ENCODE measurements around the gene CEP85L.

CEP85L gene

GRCh38 chr6:118535176-118535844, 116.1 kb downstream of the CEP85L start:
- DNase-seq: no peak

- no peak for DNase-seq
These were observed 120.4 kb downstream of the CEP85L start for GRCh38 chr6:118530942-118531341.

DNA sequence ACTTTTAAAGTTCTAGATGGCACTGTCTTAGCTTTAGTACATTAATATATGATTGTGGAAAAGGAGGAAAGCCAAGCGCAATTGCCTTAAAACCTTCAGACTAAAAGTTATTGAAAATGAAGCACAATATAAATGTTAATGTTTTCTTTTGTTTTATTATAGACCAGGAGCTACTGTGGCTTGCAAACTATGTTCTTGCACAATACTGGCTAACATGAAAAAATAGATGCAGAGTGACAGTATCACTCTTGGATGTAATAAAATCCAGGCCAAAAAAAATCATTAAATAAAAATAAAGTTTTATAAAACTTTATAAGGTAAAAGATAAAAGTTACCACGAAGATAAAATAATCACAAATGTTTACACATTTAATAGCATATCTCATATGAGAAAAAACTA, 121.6 kb downstream of the CEP85L start:
- no peak for DNase-seq

- no peak for DNase-seq
These were observed 123.3 kb downstream of the CEP85L start for GRCh38 chr6:118528129-118528528.

DNA sequence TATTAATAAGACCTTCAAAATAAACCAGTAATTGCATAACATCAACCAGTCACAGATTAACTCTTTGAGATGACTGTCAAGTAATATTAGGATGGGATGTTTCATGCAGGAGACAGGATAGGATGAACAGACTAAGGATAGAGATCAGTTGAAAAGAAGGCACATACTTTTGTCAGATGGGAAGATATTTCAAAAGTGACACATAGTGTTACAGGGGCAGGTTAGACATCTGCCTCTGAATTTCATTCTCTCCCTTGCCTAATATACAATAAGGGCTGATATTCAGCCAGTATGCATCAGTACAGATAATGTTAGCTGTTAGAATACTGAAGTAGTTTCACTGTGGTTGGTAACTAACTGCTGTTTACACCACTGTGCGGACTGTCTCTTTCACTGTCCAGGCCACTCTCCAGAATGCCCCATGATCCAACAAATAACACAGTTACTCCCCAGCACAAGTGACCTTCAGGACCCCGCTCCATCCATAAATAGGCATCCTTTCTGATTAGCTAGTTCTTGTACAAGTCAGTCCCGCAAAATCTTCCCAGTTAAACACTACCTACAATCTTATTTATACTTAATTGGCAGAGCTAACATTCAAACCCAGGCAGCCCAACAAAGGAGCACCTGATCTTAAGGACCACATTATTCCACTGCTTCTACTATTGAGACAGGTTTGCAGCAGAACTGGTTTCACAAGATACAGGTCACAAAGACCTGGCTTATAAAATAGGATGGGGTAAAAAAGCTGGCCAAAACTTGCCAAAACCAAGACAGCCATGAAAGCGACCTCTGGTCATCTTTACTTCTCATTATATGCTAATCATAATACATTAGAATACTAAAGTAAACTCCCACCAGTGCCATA, 125.2 kb downstream of the CEP85L start:
- no peak for DNase-seq

- DNase-seq: no peak
These were observed 126.7 kb downstream of the CEP85L start for GRCh38 chr6:118524686-118525085.

DNA sequence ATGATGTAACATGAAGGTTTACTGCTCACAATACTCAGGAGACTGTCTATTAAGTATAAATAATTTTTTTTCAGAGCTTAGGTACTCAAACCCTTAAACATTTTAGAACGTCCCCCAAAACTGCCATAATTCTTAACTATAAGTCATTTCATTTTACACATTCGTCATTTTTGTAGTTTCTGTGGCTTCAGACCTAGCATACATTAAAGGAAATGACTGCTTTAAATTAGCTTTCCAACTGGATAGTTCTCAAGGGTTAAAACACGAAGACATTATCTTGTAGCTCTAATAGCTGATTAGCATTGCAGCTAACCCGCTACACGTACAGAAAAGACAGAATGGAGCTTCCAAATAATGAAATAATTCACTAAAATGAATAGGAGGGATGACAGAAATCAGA, 128.2 kb downstream of the CEP85L start:
- DNase-seq: no peak

DNA sequence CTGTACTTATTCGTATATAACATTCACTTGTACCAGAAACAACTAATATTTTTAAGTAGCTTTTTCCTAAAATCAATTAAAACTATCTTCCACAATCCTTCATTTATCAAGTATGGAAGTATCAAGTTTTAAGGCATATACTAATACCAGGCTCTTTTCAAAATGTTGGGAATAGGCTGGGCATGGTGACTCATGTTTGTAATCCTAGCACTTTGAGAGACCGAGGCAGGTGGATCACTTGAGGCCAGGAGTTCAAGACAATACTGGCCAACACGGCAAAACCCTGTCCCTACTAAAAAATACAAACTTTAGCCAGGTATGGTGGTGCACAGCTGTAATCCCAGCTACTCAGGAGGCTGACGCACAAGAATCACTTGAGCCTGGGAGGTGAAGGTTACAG, 129.0 kb downstream of the CEP85L start:
- DNase-seq: no peak

- no peak for DNase-seq
These were observed 136.7 kb downstream of the CEP85L start for GRCh38 chr6:118514689-118515088.

DNA sequence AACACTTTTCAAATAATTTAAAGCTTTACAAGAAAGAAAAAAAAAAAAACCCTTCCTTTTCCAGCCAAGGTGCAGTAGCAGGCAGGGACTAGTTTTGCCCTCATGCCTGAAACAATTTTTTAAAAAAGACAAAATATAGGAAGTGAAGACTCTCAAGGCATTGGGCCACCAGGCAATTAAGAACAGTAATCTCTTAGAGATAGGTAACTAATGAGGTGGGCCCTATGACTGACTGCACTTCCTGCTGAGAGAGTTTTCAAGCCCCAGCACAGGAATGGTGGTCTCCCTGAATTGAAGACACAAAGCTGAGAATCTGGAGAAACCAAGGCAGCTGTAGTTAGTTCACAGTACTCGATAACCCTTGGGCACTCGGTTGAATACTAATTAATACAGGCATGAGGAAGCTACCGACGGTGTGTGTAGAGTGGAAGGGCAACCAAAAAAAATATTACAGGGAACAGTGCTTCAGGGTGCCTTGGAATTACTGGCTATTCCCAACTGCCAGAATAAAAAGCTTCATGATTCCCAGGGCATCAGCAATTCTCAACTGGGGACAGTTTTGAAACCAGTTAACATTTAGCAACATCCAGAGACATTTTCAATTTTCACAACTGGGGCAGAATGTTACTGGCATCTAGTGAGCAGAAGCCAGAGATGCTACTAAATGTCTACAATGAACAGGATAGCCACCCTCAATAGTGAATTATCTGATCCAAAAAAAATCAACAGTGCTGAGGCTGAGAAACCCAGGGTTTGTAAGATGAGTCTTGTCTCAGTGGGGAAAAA, 139.3 kb downstream of the CEP85L start:
- DNase-seq: no peak

GRCh38 chr6:118509009-118509617, 142.3 kb downstream of the CEP85L start:
- no peak for DNase-seq

DNA sequence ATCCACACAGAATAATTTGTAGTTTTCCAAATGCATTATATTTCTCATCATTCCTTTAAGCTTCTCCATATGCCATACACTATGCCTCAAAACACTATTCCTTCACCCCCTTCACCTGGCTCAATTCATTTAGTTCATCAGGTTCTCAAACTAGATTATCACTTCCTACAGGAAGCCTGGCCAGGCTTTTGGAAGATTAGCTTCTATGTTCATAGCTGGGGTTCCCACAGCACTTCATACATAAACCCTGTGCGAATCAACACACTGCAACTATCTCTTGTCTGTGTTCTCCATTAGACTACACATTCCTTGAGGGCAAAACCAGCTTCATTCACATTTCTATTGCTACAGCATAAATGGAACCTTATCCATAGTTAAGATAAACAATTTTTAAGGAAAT, 143.8 kb downstream of the CEP85L start:
- DNase-seq: no peak

GRCh38 chr6:118506071-118506638, 145.2 kb downstream of the CEP85L start:
- DNase-seq: no peak

DNA sequence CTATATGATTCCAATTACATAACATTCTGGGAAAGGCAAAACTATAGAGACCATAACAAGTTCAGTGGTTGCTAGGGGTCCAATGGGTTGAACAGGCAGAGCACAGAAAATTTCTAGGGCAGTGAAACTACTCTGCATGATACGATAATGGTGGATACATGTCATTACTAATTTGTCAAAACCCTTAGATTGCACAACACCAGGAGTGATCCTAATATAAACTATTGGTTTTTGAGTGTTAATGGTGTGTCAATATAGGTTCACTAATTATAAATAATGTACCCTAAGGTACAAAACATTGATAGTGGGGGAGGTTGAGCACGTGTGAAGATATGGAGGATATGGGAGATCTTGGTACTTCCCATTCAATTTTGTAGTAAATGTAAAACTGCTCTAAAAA, 145.7 kb downstream of the CEP85L start:
- DNase-seq: no peak

DNA sequence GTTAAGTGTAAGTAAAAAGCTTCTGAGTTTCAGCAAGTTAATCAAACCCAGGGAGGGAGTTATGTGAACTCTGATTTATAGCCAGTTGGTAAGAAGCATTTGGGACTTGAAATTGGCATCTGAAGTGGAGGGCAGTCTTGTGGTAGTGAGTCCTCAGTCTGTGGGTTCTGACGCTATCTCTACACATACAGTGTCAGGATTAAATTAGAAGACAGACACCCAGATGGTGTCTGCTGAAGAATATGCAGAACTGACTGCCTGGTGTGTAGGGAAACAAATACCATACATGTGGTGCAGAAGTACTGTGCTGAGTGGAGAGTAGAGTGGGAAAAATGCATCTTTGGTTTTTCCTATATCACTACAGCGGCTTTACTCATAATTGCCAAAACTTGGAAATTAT, 146.8 kb downstream of the CEP85L start:
- no peak for DNase-seq

GRCh38 chr6:118502169-118502568, 149.2 kb downstream of the CEP85L start:
- DNase-seq: no peak

- no peak for DNase-seq
These were observed 149.6 kb downstream of the CEP85L start for GRCh38 chr6:118501765-118502164.

DNA sequence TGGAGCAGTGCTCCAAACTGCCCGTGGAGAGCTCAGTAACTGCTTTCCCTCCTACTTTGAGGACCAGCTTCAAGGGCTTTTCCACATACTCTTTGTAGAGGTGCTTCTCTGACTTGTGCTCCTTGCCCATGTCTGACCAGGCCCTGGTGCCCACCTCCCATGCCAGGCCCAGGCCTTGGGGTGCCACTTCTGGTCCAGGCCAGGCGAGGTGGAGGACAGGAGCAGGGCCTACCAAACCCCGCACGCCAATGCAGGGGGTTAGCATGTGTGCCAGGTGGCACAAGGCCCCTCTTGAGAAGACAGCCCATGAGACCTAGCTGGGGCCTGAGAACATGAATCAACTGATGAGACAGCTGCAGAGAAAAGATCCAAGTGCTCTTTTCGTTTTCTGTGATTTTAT, 150.3 kb downstream of the CEP85L start:
- no peak for DNase-seq

GRCh38 chr6:118500130-118501015, 151.0 kb downstream of the CEP85L start:
- DNase-seq: no peak

GRCh38 chr6:118495485-118496280, 155.7 kb downstream of the CEP85L start:
- DNase-seq: no peak

- no peak for DNase-seq
These were observed 157.3 kb downstream of the CEP85L start for GRCh38 chr6:118494091-118494490.
